Esophagus (tissue), 2 donors: ENCODE results near the gene BMERB1. TPM values are rescaled to one million over a fixed set of nuclear protein-coding genes. Genes with fewer than 3 reads are reported as not detected.
"Not testable (repeated sequence)": the region's sequence is repeated elsewhere in the genome, so short reads cannot be mapped to it uniquely, and the experiment has no call there.

ENCODE experiments used
- H3K27ac ChIP-seq, 2 donors: one replicate each; pipeline ENCODE4 v1.5.1; 2013; ENCODE audit warnings: low read depth in 2 of 2, mild to moderate bottlenecking in 2 of 2, inconsistent platforms in 1 of 2, low read length in 1 of 2, moderate library complexity in 1 of 2
- H3K27me3 ChIP-seq, 2 donors: one replicate each; pipeline ENCODE4 v1.6.1; 2013; ENCODE audit warnings: low read length in 2 of 2, control low read depth in 1 of 2, mild to moderate bottlenecking in 1 of 2; ENCODE audit not compliant: insufficient read depth in 2 of 2, control insufficient read depth in 1 of 2
- H3K36me3 ChIP-seq, 2 donors: one replicate each; pipeline ENCODE4 v1.6.1; 2013; ENCODE audit warnings: low read length in 1 of 2; ENCODE audit not compliant: control insufficient read depth in 2 of 2, insufficient read depth in 2 of 2
- H3K4me1 ChIP-seq, 2 donors: one replicate each; pipeline ENCODE4 v1.6.1; 2013; ENCODE audit warnings: low read length in 1 of 2; ENCODE audit not compliant: control insufficient read depth in 2 of 2, insufficient read depth in 2 of 2
- H3K4me3 ChIP-seq, 2 donors: one replicate each; pipeline ENCODE4 v1.5.1; 2013; ENCODE audit warnings: low read length in 2 of 2, mild to moderate bottlenecking in 2 of 2, low read depth in 1 of 2, moderate library complexity in 1 of 2
- H3K9me3 ChIP-seq, 2 donors: one replicate each; pipeline ENCODE4 v1.6.1; 2013; ENCODE audit warnings: mild to moderate bottlenecking in 2 of 2, low read depth in 1 of 2, low read length in 1 of 2, moderate library complexity in 1 of 2; ENCODE audit not compliant: control insufficient read depth in 2 of 2, insufficient read depth in 1 of 2
- WGBS, 2 donors: extraction: QIAGEN DNeasy Blood & Tissue Kit; methylation state at CpG; one replicate each; pipeline ENCODE4 v1.1.7; 2013; 5-methylcytosine and 5-hydroxymethylcytosine counted together
- polyA plus RNA-seq, 2 donors: library from polyadenylated mRNA; stranded (reverse); fragments of 200-250 nt; gene quantifications; one replicate each; pipeline ENCODE4 v1.2.3, GENCODE V29; 2013
- donor health status: healthy with polysubstance abuse.
- donor health status: Bipolar disorder and iron deficiency.

Gene BMERB1
- polyA plus RNA-seq, 2 donors, result 2.4 to 9.5 TPM

DNA sequence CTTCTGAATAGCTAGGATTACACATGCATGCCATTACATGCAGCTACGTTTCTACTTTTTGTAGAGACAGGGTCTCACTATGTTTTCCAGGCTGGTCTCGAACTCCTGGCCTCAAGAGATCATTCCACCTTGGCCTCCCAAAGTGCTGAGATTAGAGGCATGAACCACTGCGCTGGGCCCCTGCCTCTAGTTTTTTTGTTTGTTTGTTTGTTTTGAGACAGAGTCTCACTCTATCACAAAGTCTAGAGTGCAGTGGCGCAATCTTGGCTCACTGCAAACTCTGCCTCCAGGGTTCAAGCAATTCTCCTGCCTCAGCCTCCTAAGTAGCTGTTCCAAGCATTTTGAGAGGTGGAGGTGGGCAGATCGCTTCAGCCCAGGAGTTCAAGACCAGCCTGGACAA, 12.7 kb upstream of the BMERB1 start:
- H3K27ac ChIP-seq, H3K9me3 ChIP-seq, H3K4me1 ChIP-seq, H3K27me3 ChIP-seq, H3K36me3 ChIP-seq, H3K4me3 ChIP-seq: not testable (repeated sequence)
- 76 to 82% methylated on average over 5 of the region's 5 CpGs for WGBS, 2 donors

DNA sequence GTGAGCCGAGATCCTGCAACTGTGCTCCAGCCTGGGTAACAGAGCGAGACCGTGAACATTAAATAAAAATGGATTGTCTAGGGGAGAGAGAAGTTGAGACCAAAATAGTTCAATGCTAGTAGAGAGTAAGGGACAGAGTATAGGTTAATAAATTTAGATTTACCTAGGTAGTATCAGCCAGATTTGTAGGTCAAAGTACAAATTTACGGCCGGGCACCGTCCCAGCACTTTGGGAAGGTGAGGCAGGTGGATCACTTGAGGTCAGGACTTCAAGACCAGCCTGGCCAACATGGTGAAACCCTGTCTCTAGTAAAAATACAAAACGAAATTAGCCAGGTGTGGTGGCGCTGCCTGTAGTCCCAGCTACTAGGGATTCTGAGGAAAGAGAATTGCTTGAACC, 12.2 kb upstream of the BMERB1 start:
- Histone ChIP-seq H3K9me3 (no peaks in the 10 kb centered on the region), H3K36me3 (no peaks in the 10 kb centered on the region), H3K4me1 (no peaks in the 10 kb centered on the region), H3K4me3 (no peak overlapping the region), H3K27ac (no peak overlapping the region), H3K27me3 (no peaks in the 10 kb centered on the region)
- WGBS, 2 donors, result 67 to 84% methylated on average over 8 of the region's 8 CpGs

DNA sequence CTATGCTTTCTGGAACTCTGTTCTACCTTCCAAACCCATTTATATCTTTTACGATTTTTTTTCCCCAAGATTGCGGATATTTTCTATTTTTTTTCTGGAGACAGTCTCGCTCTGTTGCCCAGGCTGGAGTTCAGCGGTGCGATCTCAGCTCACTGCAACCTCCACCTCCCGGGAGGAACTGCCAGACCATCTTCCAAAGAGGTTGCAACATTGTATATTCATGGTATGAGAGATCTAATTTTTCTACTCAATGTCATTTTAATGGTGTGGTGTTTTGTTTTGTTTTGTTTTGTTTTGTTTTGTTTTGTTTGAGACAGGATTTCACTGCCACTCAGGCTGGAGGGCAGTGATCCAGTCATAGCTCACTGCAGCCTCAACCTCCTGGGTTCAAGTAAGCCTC, 8.5 kb upstream of the BMERB1 start:
- Histone ChIP-seq H3K9me3 (no peaks in the 10 kb centered on the region), H3K4me3 (no peak overlapping the region), H3K4me1 (no peaks in the 10 kb centered on the region), H3K36me3 (no peaks in the 10 kb centered on the region), H3K27ac (no peak overlapping the region), H3K27me3 (no peaks in the 10 kb centered on the region)
- WGBS, 2 donors, result 82 to 87% methylated on average over 6 of the region's 6 CpGs

DNA sequence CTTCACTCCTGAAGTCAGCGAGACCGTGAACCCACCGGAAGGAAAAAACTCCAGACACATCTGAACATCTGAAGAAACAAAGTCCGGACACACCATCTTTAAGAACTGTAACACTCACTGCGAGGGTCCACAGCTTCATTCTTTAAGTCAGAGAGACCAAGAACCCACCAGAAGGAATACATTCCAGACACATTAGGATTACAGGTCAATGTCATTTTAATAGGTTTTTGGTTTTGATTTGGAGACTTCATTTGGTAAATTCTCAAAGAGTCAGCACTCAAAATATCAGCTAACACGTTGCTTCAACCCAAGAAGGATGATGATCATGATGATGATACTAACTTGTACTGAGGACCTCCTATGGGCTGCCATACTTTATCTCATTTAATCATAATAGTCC, 7.6 kb upstream of the BMERB1 start:
- no peaks in the 10 kb centered on the region for H3K36me3 ChIP-seq
- no peaks in the 10 kb centered on the region for H3K27me3 ChIP-seq
- no peaks in the 10 kb centered on the region for H3K4me1 ChIP-seq
- H3K27ac ChIP-seq, result no peak overlapping the region
- no peak overlapping the region for H3K4me3 ChIP-seq
- H3K9me3 ChIP-seq, result no peaks in the 10 kb centered on the region
- 78 to 85% methylated on average over 6 of the region's 6 CpGs for WGBS, 2 donors

DNA sequence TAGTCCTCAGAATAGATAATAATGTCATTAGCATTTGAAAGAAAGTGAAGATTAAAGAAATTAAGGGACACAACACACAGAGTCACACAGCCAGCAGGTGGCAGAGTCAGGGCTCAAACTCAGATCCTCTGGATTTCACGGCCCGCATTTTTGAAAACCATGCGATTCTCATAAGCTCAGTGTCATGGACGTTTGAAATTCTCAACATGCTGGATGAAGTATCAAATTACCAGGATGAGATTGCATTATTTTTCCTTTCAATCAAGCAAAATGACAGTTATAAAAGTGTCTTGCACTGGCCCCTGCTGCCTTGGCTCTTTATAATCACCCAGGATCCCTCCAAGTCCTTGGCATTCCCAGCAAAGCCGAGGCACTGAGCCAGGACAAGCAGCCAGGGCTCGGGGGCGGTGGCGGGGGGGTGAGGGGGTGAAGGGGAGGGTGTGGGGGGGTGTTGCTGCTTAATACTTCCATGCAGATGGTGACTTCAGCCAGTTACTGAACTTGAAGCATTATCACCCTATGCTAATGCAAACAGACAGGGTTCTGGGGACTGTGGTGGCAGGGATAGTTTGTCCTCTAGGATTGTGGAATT, 6.6 kb upstream of the BMERB1 start:
- no peaks in the 10 kb centered on the region for H3K36me3 ChIP-seq
- no peaks in the 10 kb centered on the region for H3K9me3 ChIP-seq
- no peaks in the 10 kb centered on the region for H3K4me1 ChIP-seq
- 6 to 12% methylated on average over 8 of the region's 8 CpGs for WGBS, 2 donors
- no peaks in the 10 kb centered on the region for H3K27me3 ChIP-seq
- no peak overlapping the region for H3K27ac ChIP-seq
- H3K4me3 ChIP-seq, result no peak overlapping the region

DNA sequence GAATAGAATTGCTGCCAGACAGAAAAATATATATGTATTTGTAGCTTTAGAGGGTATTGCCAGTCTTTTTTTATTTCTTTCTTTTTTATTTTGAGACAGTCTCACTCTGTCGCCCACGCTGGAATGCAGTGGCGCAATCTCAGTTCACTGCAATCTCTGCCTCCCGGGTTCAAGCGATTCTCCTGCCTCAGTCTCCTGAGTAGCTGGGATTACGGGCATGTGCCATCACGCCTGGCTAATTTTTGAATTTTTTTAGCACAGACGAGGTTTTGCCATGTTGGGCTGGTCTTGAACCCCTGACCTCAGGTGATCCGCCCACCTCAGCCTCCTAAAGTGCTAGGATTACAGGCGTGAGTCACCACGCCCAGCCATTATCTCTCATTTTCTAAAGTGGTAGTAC, 3.5 kb upstream of the BMERB1 start:
- not testable (repeated sequence) for H3K4me3 ChIP-seq, H3K27ac ChIP-seq, H3K9me3 ChIP-seq, H3K4me1 ChIP-seq, H3K36me3 ChIP-seq, H3K27me3 ChIP-seq
- 83 to 86% methylated on average over 11 of the region's 11 CpGs for WGBS, 2 donors

DNA sequence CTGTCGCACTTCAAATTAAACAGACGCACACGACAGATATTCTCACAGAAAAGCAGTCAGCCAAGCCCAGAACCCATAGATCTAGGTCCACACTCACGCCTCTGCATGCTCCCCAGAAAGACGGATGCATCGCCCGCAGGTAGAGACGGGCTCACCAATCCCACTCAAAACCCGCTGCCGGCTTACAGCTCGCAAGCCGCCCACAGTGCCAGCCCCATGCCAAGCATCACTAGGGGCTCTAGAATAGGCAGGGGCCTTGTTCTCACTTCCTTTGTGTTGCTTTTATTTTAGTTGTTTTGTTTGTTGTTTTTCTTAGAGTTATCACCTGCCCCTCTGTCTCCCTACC, 336 bp upstream of the BMERB1 start:
- H3K27ac ChIP-seq, result no peak overlapping the region
- H3K4me3 ChIP-seq, result peak overlapping the region; percentile 49 to 50
- no peaks in the 10 kb centered on the region for H3K27me3 ChIP-seq
- no peaks in the 10 kb centered on the region for H3K36me3 ChIP-seq
- H3K9me3 ChIP-seq, result no peaks in the 10 kb centered on the region
- H3K4me1 ChIP-seq, result no peaks in the 10 kb centered on the region
- 36 to 39% methylated on average over 12 of the region's 12 CpGs for WGBS, 2 donors

DNA sequence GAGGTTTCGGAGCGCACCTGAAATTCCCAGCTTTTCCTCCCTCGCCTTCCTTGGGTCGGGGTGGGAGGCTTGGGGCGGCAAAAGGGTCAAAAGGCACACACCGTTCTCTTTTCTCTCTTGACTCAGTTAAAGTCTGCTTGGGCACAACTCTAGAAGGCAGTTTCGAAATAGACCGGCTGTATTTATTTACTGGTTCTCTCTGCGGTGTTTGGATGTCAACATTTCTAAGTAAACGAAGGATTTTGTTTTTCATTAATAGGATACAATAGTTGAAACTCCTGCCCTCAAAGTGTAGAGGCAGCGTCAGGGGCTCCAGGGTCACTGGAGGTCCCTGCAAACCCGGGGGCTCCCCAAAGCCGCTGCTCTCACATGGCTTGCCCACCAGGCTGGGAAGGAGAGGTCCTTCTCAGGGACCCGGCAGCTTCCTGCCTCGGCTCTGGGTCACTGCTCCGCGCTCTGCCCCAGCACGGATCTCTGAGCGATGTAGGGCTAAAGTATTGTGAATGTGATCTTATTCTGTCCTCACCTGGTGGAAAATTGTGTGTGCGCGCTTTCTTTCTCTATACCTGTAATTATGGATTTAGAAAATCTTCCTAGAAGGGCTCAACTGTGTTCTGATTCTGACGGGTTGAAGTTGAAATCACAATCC, 952 bp downstream of the BMERB1 start:
- no peaks in the 10 kb centered on the region for H3K27me3 ChIP-seq
- H3K9me3 ChIP-seq, result no peaks in the 10 kb centered on the region
- no peaks in the 10 kb centered on the region for H3K4me1 ChIP-seq
- H3K27ac ChIP-seq, result peak overlapping the region in 1 of 2 donors; percentile 20
- peak overlapping the region; percentile 49 to 56 for H3K4me3 ChIP-seq
- H3K36me3 ChIP-seq, result no peaks in the 10 kb centered on the region
- WGBS, 2 donors, result 10% methylated on average over 22 of the region's 22 CpGs

DNA sequence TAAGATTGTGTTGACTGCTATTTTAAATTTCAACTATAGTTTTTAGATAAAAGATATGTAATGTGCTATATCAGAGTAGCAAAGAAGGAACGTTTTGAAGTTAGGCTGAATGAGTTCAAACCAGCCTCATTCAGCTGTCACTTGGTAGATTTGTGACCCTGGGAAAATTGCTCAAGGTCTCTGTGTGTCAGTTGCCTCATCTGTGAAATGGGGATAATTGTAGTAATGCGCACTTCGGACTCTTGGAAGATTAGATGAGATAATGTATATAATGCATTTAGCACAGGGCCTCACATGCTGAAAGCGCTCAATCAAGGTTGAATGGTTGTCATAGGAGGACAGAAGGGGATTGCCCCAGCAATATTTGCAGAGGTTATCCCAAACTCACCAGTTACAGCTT, 4.7 kb downstream of the BMERB1 start:
- Histone ChIP-seq H3K9me3 (no peaks in the 10 kb centered on the region), H3K4me3 (no peak overlapping the region), H3K27ac (no peak overlapping the region), H3K4me1 (no peaks in the 10 kb centered on the region), H3K27me3 (no peaks in the 10 kb centered on the region), H3K36me3 (no peaks in the 10 kb centered on the region)
- 79 to 88% methylated on average over 4 of the region's 4 CpGs for WGBS, 2 donors

DNA sequence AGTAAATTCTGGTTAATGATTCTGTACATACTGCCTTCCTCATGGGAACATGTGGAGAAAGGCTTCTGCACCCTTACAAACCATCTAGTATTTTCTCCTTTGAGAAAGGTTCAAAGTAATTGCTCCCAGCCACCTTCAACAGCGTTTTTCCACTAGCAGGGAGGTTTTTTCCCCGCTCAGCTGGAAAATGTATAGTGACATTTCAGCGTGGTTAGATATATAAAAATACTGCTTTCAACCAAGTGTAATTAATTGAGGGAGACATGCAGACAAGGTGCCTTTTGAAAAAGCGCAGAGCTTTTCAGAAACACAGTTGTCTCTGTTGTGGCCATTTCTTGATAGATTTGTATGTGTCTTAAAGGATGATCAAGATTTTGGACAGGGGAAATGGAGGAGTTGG, 5.1 kb downstream of the BMERB1 start:
- Histone ChIP-seq H3K27me3 (no peaks in the 10 kb centered on the region), H3K36me3 (no peaks in the 10 kb centered on the region), H3K9me3 (no peaks in the 10 kb centered on the region), H3K27ac (no peak overlapping the region), H3K4me3 (no peak overlapping the region), H3K4me1 (no peaks in the 10 kb centered on the region)
- 83 to 87% methylated on average over 4 of the region's 4 CpGs for WGBS, 2 donors
